GM10847 (cell line): ENCODE results near the gene WDR77.

ENCODE experiments used
- POLR2A ChIP-seq: IDR thresholded peaks from 2 replicates; pipeline ENCODE4 v1.6.1; 2011; ENCODE audit not compliant: insufficient read length; ENCODE audit errors: extremely low read depth

Gene WDR77

GRCh38 chr1:111448918-111449702 is at the start of gene WDR77, which contains the start of gene ATP5PB:
Gene WDR77 (minus strand): TSS chr1:111449256. CDS start chr1:111449169, 87 bp downstream.
Gene ATP5PB (plus strand): TSS chr1:111449464. CDS start chr1:111449542, 78 bp downstream.
- peak; percentile 25 for TF ChIP-seq POLR2A

- TF ChIP-seq POLR2A, result no peak
Measured at GRCh38 chr1:111497592-111497991, 48.5 kb upstream of the WDR77 start.

- TF ChIP-seq POLR2A, result no peak
Measured at GRCh38 chr1:111496398-111496797, 47.3 kb upstream of the WDR77 start.

GRCh38 chr1:111491070-111491469 is 42.0 kb upstream of the WDR77 start:
- no peak for TF ChIP-seq POLR2A

GRCh38 chr1:111490220-111490619 is 41.2 kb upstream of the WDR77 start:
- no peak for TF ChIP-seq POLR2A

GRCh38 chr1:111489604-111490003 is 40.5 kb upstream of the WDR77 start:
- no peak for TF ChIP-seq POLR2A

- no peak for TF ChIP-seq POLR2A
Measured at GRCh38 chr1:111488669-111489068, 39.6 kb upstream of the WDR77 start.

GRCh38 chr1:111487133-111487532 is 38.1 kb upstream of the WDR77 start:
- no peak for TF ChIP-seq POLR2A

- no peak for TF ChIP-seq POLR2A
Measured at GRCh38 chr1:111486431-111486830, 37.4 kb upstream of the WDR77 start.

- TF ChIP-seq POLR2A, result no peak
Measured at GRCh38 chr1:111484391-111485026, 35.5 kb upstream of the WDR77 start.

- TF ChIP-seq POLR2A, result no peak
Measured at GRCh38 chr1:111483876-111484275, 34.8 kb upstream of the WDR77 start.

- TF ChIP-seq POLR2A, result no peak
Measured at GRCh38 chr1:111483166-111483565, 34.1 kb upstream of the WDR77 start.

- TF ChIP-seq POLR2A, result no peak
Measured at GRCh38 chr1:111481387-111482221, 32.5 kb upstream of the WDR77 start.

- no peak for TF ChIP-seq POLR2A
Measured at GRCh38 chr1:111480674-111481073, 31.6 kb upstream of the WDR77 start.

GRCh38 chr1:111476761-111477309 is 27.8 kb upstream of the WDR77 start:
- no peak for TF ChIP-seq POLR2A

- no peak for TF ChIP-seq POLR2A
Measured at GRCh38 chr1:111476214-111476613, 27.2 kb upstream of the WDR77 start.

GRCh38 chr1:111475701-111476100 is 26.6 kb upstream of the WDR77 start:
- no peak for TF ChIP-seq POLR2A
